GM12878 (cell line): Measurements from ENCODE around the gene ZNF234. TPM values are rescaled to one million over a fixed set of nuclear protein-coding genes. Genes with fewer than 3 reads are reported as not detected.

Experiments
- CBX3 ChIP-seq: fragments of 200-600 bp; sonication (generic); IDR thresholded peaks from 2 replicates; pipeline ENCODE4 v1.6.1; 2016; ENCODE audit warnings: low read depth, borderline replicate concordance
- EED ChIP-seq: sonication (generic); IDR thresholded peaks from 2 replicates; pipeline ENCODE4 v1.6.1; 2016; ENCODE audit warnings: antibody characterized with exemption, low read depth
- EGR1 ChIP-seq, 2 experiments: IDR thresholded peaks; 1 replicate in 1 of 2; 2 replicates in 1 of 2; pipeline ENCODE4 v1.6.1; 2011 to 2012; ENCODE audit warnings: low read depth in 2 of 2, low read length in 2 of 2, borderline replicate concordance in 1 of 2, mild to moderate bottlenecking in 1 of 2, moderate library complexity in 1 of 2
- FOS ChIP-seq: IDR thresholded peaks from 3 replicates; pipeline ENCODE4 v1.6.1; 2011; ENCODE audit warnings: borderline replicate concordance; ENCODE audit not compliant: insufficient read length; ENCODE audit errors: extremely low read depth
- KLF5 ChIP-seq: fragments of 450-650 bp; IDR thresholded peaks from 2 replicates; pipeline ENCODE4 v1.6.1; 2014; ENCODE audit warnings: mild to moderate bottlenecking; ENCODE audit not compliant: partially characterized antibody
- MXI1 ChIP-seq: fragments of 150-350 bp; IDR thresholded peaks from 2 replicates; pipeline ENCODE4 v1.6.1; 2011; ENCODE audit warnings: low read depth, mild to moderate bottlenecking, inconsistent platforms, low read length, improper control_type of control experiment
- PAX5 ChIP-seq: IDR thresholded peaks from 2 replicates; pipeline ENCODE4 v1.6.1; 2011; ENCODE audit warnings: low read depth, low read length, borderline replicate concordance
- PAX8 ChIP-seq: fragments of 450-650 bp; IDR thresholded peaks from 2 replicates; pipeline ENCODE4 v1.6.1; 2017; ENCODE audit warnings: mild to moderate bottlenecking, moderate library complexity
- POLR2AphosphoS2 ChIP-seq: IDR thresholded peaks from 2 replicates; pipeline ENCODE4 v1.6.1; 2011; ENCODE audit warnings: low read depth, mild to moderate bottlenecking, low read length, improper control_type of control experiment, moderate library complexity
- SREBF1 ChIP-seq: IDR thresholded peaks from 2 replicates; pipeline ENCODE4 v1.6.1; 2012; ENCODE audit warnings: mild to moderate bottlenecking, low read length
- SREBF2 ChIP-seq: IDR thresholded peaks from 2 replicates; pipeline ENCODE4 v1.6.1; 2012; ENCODE audit warnings: mild to moderate bottlenecking, low read length
- TARDBP ChIP-seq: IDR thresholded peaks from 2 replicates; pipeline ENCODE4 v1.6.1; 2016; ENCODE audit warnings: borderline replicate concordance
- TCF3 ChIP-seq: IDR thresholded peaks from 2 replicates; pipeline ENCODE4 v1.6.1; 2012; ENCODE audit warnings: low read depth, mild to moderate bottlenecking, low read length, borderline replicate concordance; ENCODE audit not compliant: insufficient read depth
- ZBED1 ChIP-seq: IDR thresholded peaks from 2 replicates; pipeline ENCODE4 v1.6.1; 2016; ENCODE audit warnings: borderline replicate concordance
- ZNF217 ChIP-seq: fragments of 450-650 bp; IDR thresholded peaks from 2 replicates; pipeline ENCODE4 v1.6.1; 2017; ENCODE audit warnings: antibody characterized with exemption, mild to moderate bottlenecking
- ZSCAN29 ChIP-seq: fragments of 450-650 bp; IDR thresholded peaks from 2 replicates; pipeline ENCODE4 v1.6.1; 2017; ENCODE audit warnings: mild to moderate bottlenecking, moderate library complexity
- polyA plus RNA-seq, 11 experiments: library from polyadenylated mRNA; depleted of rRNA in 4 of 11; unstranded in 6 of 11; stranded (reverse) in 5 of 11; fragments of >200 nt; fragmentation: Nextera tagmentation in 4 of 11; fragmentation: Illumina TruSeq in 1 of 11; extraction: Ambion mirVana in 4 of 11; extraction: Trizol in 1 of 11; gene quantifications; 1 replicate in 1 of 11; 2 replicates in 10 of 11; pipeline versions ENCODE4 v1.2.1 to v1.2.3, GENCODE V29; 2011 to 2016; ENCODE audit warnings: inconsistent platforms in 2 of 11, missing spikeins in 2 of 11, low read depth in 1 of 11
- total RNA-seq, 4 experiments: library from RNA; depleted of rRNA in 3 of 4; stranded (reverse); fragments of >200 nt in 3 of 4; fragmentation: Illumina TruSeq in 1 of 4; extraction: Trizol in 1 of 4; gene quantifications; 2 replicates each; pipeline versions ENCODE4 v1.2.1 to v1.2.3, GENCODE V29; 2013 to 2021
- TF ChIP-seq, protein P1 (sequence below): IDR thresholded peaks from 2 replicates; pipeline ENCODE4 v1.6.1; 2012; ENCODE audit warnings: low read depth, low read length, improper control_type of control experiment
- TF ChIP-seq, protein P2 (sequence below): fragments of 450-650 bp; IDR thresholded peaks from 2 replicates; pipeline ENCODE4 v1.6.1; 2017; ENCODE audit warnings: antibody characterized with exemption, mild to moderate bottlenecking, moderate library complexity
- TF ChIP-seq, protein P3 (sequence below): fragments of 450-650 bp; IDR thresholded peaks from 2 replicates; pipeline ENCODE4 v1.6.1; 2017; ENCODE audit warnings: low read depth, mild to moderate bottlenecking, moderate library complexity
- TF ChIP-seq, protein P4 (sequence below): fragments of 450-650 bp; IDR thresholded peaks from 2 replicates; pipeline ENCODE4 v1.6.1; 2017; ENCODE audit warnings: mild to moderate bottlenecking, moderate library complexity

The ZNF234 gene
- total and polyA plus RNA-seq, 10 of the 15 experiments (the other 5 are each of a cell fraction or from before 2014, with no cell fraction given), result 2.7 to 10.5 (median 5.2) TPM

DNA sequence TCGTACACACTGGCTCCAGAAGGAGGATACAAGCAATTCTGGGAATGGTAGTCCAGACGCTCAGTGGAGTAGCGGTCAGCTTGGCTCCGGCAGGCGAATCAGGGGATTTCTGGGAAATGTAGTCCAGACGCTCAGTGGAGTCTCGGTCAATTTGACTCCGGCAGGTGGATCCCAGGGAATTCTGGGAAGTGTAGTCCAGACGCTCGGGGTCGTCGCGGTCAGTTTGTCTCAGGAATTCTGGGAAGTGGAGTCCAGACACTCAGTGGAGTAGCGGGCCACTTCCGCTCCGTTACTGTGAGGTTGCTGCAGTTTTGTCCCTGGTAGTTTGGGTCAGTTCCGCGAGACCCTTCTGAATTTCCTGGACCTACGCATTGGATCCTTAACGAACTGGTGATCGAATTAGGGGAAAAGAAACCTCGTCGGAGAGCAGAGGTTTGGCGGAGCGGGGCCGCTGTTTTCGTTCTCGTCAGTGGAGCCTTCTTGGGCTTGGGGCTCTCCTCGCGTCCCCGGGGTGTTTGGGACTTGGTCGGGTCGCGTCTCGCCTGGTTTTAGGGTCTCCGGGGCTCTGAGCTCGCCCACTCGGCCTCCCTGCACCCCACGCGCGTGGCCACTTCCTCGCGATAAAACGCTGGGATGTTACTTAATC, 28.1 kb upstream of the ZNF234 start, which contains the start of gene ZNF225 (continued):
- TF ChIP-seq PAX5, result peak; percentile 67
- no peak for TF ChIP-seq FOS
- no peak; the same call in 1 of the 2 replicates for TF ChIP-seq EED
- no peak for TF ChIP-seq ZBED1
- 0 out of 2 replicates have a peak, but pooled peaks have one; percentile 16 for TF ChIP-seq TCF3
- TF ChIP-seq, protein P1, sequence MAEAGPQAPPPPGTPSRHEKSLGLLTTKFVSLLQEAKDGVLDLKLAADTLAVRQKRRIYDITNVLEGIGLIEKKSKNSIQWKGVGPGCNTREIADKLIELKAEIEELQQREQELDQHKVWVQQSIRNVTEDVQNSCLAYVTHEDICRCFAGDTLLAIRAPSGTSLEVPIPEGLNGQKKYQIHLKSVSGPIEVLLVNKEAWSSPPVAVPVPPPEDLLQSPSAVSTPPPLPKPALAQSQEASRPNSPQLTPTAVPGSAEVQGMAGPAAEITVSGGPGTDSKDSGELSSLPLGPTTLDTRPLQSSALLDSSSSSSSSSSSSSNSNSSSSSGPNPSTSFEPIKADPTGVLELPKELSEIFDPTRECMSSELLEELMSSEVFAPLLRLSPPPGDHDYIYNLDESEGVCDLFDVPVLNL, result no peak
- TF ChIP-seq PAX8, result no peak
- TF ChIP-seq, protein P2, sequence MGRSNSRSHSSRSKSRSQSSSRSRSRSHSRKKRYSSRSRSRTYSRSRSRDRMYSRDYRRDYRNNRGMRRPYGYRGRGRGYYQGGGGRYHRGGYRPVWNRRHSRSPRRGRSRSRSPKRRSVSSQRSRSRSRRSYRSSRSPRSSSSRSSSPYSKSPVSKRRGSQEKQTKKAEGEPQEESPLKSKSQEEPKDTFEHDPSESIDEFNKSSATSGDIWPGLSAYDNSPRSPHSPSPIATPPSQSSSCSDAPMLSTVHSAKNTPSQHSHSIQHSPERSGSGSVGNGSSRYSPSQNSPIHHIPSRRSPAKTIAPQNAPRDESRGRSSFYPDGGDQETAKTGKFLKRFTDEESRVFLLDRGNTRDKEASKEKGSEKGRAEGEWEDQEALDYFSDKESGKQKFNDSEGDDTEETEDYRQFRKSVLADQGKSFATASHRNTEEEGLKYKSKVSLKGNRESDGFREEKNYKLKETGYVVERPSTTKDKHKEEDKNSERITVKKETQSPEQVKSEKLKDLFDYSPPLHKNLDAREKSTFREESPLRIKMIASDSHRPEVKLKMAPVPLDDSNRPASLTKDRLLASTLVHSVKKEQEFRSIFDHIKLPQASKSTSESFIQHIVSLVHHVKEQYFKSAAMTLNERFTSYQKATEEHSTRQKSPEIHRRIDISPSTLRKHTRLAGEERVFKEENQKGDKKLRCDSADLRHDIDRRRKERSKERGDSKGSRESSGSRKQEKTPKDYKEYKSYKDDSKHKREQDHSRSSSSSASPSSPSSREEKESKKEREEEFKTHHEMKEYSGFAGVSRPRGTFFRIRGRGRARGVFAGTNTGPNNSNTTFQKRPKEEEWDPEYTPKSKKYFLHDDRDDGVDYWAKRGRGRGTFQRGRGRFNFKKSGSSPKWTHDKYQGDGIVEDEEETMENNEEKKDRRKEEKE, result no peak
- TF ChIP-seq, protein P3, sequence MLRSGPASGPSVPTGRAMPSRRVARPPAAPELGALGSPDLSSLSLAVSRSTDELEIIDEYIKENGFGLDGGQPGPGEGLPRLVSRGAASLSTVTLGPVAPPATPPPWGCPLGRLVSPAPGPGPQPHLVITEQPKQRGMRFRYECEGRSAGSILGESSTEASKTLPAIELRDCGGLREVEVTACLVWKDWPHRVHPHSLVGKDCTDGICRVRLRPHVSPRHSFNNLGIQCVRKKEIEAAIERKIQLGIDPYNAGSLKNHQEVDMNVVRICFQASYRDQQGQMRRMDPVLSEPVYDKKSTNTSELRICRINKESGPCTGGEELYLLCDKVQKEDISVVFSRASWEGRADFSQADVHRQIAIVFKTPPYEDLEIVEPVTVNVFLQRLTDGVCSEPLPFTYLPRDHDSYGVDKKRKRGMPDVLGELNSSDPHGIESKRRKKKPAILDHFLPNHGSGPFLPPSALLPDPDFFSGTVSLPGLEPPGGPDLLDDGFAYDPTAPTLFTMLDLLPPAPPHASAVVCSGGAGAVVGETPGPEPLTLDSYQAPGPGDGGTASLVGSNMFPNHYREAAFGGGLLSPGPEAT, result peak; percentile 52
- no peak for TF ChIP-seq POLR2AphosphoS2
- no peak for TF ChIP-seq EGR1 (IDR thresholded peaks at IDR 0.05; ENCODE audit: borderline replicate concordance in 1 of 2, low read depth in 2 of 2, low read length in 2 of 2)
- TF ChIP-seq SREBF1, result peak; percentile 91
- TF ChIP-seq CBX3, result no peak
- TF ChIP-seq MXI1, result peak; percentile 68
- TF ChIP-seq, protein P4, sequence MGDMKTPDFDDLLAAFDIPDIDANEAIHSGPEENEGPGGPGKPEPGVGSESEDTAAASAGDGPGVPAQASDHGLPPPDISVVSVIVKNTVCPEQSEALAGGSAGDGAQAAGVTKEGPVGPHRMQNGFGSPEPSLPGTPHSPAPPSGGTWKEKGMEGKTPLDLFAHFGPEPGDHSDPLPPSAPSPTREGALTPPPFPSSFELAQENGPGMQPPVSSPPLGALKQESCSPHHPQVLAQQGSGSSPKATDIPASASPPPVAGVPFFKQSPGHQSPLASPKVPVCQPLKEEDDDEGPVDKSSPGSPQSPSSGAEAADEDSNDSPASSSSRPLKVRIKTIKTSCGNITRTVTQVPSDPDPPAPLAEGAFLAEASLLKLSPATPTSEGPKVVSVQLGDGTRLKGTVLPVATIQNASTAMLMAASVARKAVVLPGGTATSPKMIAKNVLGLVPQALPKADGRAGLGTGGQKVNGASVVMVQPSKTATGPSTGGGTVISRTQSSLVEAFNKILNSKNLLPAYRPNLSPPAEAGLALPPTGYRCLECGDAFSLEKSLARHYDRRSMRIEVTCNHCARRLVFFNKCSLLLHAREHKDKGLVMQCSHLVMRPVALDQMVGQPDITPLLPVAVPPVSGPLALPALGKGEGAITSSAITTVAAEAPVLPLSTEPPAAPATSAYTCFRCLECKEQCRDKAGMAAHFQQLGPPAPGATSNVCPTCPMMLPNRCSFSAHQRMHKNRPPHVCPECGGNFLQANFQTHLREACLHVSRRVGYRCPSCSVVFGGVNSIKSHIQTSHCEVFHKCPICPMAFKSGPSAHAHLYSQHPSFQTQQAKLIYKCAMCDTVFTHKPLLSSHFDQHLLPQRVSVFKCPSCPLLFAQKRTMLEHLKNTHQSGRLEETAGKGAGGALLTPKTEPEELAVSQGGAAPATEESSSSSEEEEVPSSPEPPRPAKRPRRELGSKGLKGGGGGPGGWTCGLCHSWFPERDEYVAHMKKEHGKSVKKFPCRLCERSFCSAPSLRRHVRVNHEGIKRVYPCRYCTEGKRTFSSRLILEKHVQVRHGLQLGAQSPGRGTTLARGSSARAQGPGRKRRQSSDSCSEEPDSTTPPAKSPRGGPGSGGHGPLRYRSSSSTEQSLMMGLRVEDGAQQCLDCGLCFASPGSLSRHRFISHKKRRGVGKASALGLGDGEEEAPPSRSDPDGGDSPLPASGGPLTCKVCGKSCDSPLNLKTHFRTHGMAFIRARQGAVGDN, result no peak
- TF ChIP-seq ZSCAN29, result no peak
- no peak for TF ChIP-seq SREBF2
- TF ChIP-seq ZNF217, result no peak
- peak; percentile 62; the same call in 1 of the 2 replicates for TF ChIP-seq TARDBP
- TF ChIP-seq KLF5, result no peak
